Measurements from ENCODE around the gene ZBTB39. TPM values are rescaled to one million over a fixed set of nuclear protein-coding genes. Genes with fewer than 3 reads are reported as not detected.

The ZBTB39 gene
- total and polyA plus RNA-seq, 2 of the 8 experiments (the other 6 are each of a cell fraction or from before 2014, with no cell fraction given), result 19.3 to 25.0 TPM

DNA sequence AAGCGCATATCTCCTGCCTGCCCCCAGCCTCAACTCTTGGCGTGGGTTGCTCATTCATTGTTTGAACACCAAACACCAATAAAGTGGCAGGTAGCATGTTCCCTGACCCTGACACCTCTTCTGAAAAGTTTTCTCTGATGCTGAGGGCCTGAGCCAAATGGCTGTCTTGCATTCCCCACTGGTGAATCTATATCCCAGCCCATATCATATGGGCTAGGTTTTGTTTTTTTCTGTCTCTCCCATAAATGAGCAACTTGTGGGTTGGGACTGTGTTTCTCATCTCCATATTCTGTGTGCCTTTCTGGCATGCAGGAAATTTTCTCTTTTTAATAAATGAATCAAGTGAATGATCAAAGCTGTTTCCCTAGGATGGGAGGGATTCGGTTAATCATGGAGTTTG is 38.5 kb upstream of the ZBTB39 start:
- Histone ChIP-seq H3K23ac (ENCODE audit: insufficient read length) (no peak overlapping the region), H2BK15ac (ENCODE audit: low read length) (no peak overlapping the region), H3K4ac (replicated peaks; ENCODE audit: insufficient read length, low read depth, low read length) (no peak overlapping the region), H3K27ac (ENCODE audit: low read depth, low read length) (no peak overlapping the region), H3K9ac (replicated peaks in 1 of 4; ENCODE audit: extremely low read depth in 1 of 4, low read depth in 3 of 4, low read length in 3 of 4) (no peak overlapping the region), H2AFZ (ENCODE audit: low read length) (no peak overlapping the region), H3K4me1 (replicated peaks in 1 of 4; ENCODE audit: control insufficient read depth in 3 of 4, insufficient read depth in 4 of 4, low read length in 3 of 4) (no peaks in the 10 kb centered on the region), H4K20me1 (replicated peaks in 1 of 2; ENCODE audit: control insufficient read depth in 1 of 2, insufficient read depth in 2 of 2, low read length in 2 of 2) (no peaks in the 10 kb centered on the region), H3K56ac (replicated peaks; ENCODE audit: insufficient read length, low read depth, low read length) (no peak overlapping the region), H3K14ac (ENCODE audit: insufficient read length) (no peak overlapping the region), H3K23me2 (ENCODE audit: low read depth, low read length) (no peaks in the 10 kb centered on the region), H3K79me1 (ENCODE audit: low read depth, low read length) (no peaks in the 10 kb centered on the region), H2BK12ac (ENCODE audit: low read depth, low read length) (no peak overlapping the region), H2AK5ac (ENCODE audit: low read depth, low read length) (no peak overlapping the region), H3K9me3 (ENCODE audit: insufficient read depth in 2 of 2, low read depth in 1 of 2, low read length in 1 of 2) (no peaks in the 10 kb centered on the region), H3K4me2 (ENCODE audit: insufficient read depth in 1 of 2, low read depth in 2 of 2, low read length in 2 of 2) (no peak overlapping the region), H3K18ac (ENCODE audit: extremely low read depth, low read length) (no peak overlapping the region), H2BK20ac (ENCODE audit: low read length) (no peak overlapping the region), H2BK5ac (ENCODE audit: low read depth, low read length) (no peak overlapping the region), H2BK120ac (replicated peaks; ENCODE audit: low read depth, low read length) (no peak overlapping the region), H3K27me3 (replicated peaks in 1 of 4; ENCODE audit: control insufficient read depth in 3 of 4, extremely low read depth in 1 of 4, insufficient read depth in 3 of 4, low read length in 3 of 4) (no peaks in the 10 kb centered on the region), H3K4me3 (ENCODE audit: extremely low read depth in 1 of 4, insufficient read depth in 2 of 4, low read depth in 3 of 4, low read length in 4 of 4) (no peak overlapping the region), H3K36me3 (ENCODE audit: control insufficient read depth in 2 of 4, insufficient read depth in 4 of 4, low read length in 3 of 4) (no peaks in the 10 kb centered on the region), H4K8ac (ENCODE audit: extremely low read depth, insufficient read depth, low read length) (no peak overlapping the region), H3K79me2 (ENCODE audit: control insufficient read depth in 1 of 2, insufficient read depth in 2 of 2, low read length in 2 of 2) (no peaks in the 10 kb centered on the region), H4K5ac (ENCODE audit: insufficient read length, low read depth, low read length) (no peak overlapping the region), H4K91ac (replicated peaks; ENCODE audit: insufficient read length, low read length) (no peak overlapping the region)
- 89% methylated on average over 3 of the region's 3 CpGs; no CpG with 5 or more reads in 1 of the 2 experiments for WGBS, 2 experiments (ENCODE audit: extremely low coverage in 1 of 2, insufficient coverage in 1 of 2, insufficient read length in 1 of 2, insufficient replicate concordance in 2 of 2, low coverage in 1 of 2, low lambda C conversion rate in 2 of 2, missing lambda C conversion rate in 1 of 2)
- ChIA-PET POLR2A (ENCODE audit: partially characterized antibody) (interaction anchor here (1.3 kb wide), 1 partner anchor 14 kb away, joined by 4 read pairs; no protein-coding TSS in a partner anchor), CTCF (ENCODE audit: partially characterized antibody) (interaction anchor here (0.6 to 2.7 kb wide), 7 partner anchors 10 to 264 kb away, joined by 3 to 9 read pairs (median 3); no protein-coding TSS in a partner anchor)
- FAIRE-seq (no peak), DNase-seq (ENCODE audit: low read depth in 1 of 2, low spot score in 2 of 2) (no peak)
- no peak for TF ChIP-seq CBX5 (IDR thresholded peaks at IDR 0.05; ENCODE audit: low read depth, low read length)
- no peak for TF ChIP-seq TAF7 (optimal IDR thresholded peaks at IDR 0.05; ENCODE audit: borderline replicate concordance, low read depth, low read length)
- TF ChIP-seq EZH2 (IDR thresholded peaks at IDR 0.05; ENCODE audit: low read depth, low read length, severe bottlenecking), result no peak
- TF ChIP-seq MAFK (IDR thresholded peaks at IDR 0.05; ENCODE audit: low read depth, low read length), result no peak
- no peak for TF ChIP-seq POU5F1 (IDR thresholded peaks at IDR 0.05; ENCODE audit: low read depth, low read length)
- no peak for TF ChIP-seq CREB1 (IDR thresholded peaks at IDR 0.05)
- TF ChIP-seq, protein P1, sequence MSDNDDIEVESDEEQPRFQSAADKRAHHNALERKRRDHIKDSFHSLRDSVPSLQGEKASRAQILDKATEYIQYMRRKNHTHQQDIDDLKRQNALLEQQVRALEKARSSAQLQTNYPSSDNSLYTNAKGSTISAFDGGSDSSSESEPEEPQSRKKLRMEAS (IDR thresholded peaks at IDR 0.05), result no peak
- no peak for TF ChIP-seq FOSL1 (IDR thresholded peaks at IDR 0.05; ENCODE audit: insufficient read depth, low read depth, low read length)
- TF ChIP-seq GTF2F1 (IDR thresholded peaks at IDR 0.05; ENCODE audit: borderline replicate concordance, low read depth, low read length), result no peak
- TF ChIP-seq SIX5 (IDR thresholded peaks at IDR 0.05; ENCODE audit: low read depth, low read length), result no peak
- no peak for TF ChIP-seq RFX5 (IDR thresholded peaks at IDR 0.05; ENCODE audit: borderline replicate concordance, low read depth, low read length)
- no peak for TF ChIP-seq EP300 (IDR thresholded peaks at IDR 0.05; ENCODE audit: borderline replicate concordance in 1 of 2, low read depth in 2 of 2, low read length in 2 of 2)
- TF ChIP-seq CEBPB (IDR thresholded peaks at IDR 0.05; ENCODE audit: low read depth, low read length), result no peak
- TF ChIP-seq SP2 (IDR thresholded peaks at IDR 0.05; ENCODE audit: low read length), result no peak
- TF ChIP-seq NRF1 (IDR thresholded peaks at IDR 0.05; ENCODE audit: low read depth, low read length), result no peak
- TF ChIP-seq POLR2AphosphoS5 (IDR thresholded peaks at IDR 0.05; ENCODE audit: low read depth, low read length), result no peak

Data from H1 (cell line).